ENCODE measurements around the gene ADAMTS13.
"Not testable (repeated sequence)": the region's sequence is repeated elsewhere in the genome, so short reads cannot be mapped to it uniquely, and the experiment has no call there.

Gene ADAMTS13

GRCh38 chr9:133392308-133392707, 29.9 kb upstream of the ADAMTS13 start:
- not testable (repeated sequence) for DNase-seq (ENCODE audit: low spot score)

DNA sequence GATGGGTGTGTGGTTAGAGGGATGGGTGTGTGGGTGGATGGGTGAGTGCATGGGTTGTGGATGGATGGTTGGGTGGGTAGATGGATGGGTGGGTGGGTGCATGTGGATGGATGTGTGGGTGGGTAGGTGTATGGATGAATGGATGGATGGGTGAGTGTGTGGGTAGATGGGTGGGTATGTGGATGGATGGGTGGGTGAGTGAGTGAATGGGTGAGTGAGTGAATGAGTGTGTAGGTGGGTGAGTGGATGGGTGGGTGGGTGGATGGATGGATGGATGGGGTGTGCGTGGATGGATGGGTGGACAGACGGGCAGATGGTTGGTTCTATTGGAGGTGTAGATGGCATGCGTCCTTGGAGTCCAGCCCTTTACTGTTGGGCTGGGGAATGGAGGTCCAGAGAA, 28.8 kb upstream of the ADAMTS13 start:
- no peak for DNase-seq (ENCODE audit: low spot score)

GRCh38 chr9:133394687-133395271, 27.4 kb upstream of the ADAMTS13 start:
- no peak for DNase-seq (ENCODE audit: low spot score)

DNA sequence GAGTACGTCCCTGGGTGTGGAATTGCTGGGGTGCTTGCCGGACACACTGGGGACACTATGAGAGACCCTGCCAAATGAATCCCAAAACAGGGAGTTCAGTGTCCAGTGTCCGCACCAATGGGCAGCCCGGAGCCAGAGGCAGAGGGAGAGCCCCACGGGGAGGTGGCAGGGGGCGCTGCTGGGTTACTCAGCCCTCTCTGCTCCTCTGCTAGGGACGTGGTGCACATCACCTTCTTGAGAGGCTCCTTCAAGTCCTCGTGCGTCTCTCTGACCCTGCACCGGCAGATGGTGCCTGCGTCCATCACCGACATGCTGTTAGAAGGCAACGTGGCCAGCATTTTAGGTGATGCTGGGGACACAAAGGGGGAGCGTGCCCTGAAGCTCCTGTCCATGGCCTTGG, 25.2 kb upstream of the ADAMTS13 start:
- no peak for DNase-seq (ENCODE audit: low spot score)

- no peak for DNase-seq (ENCODE audit: low spot score)
Observed at GRCh38 chr9:133397370-133397769, 24.8 kb upstream of the ADAMTS13 start.

DNA sequence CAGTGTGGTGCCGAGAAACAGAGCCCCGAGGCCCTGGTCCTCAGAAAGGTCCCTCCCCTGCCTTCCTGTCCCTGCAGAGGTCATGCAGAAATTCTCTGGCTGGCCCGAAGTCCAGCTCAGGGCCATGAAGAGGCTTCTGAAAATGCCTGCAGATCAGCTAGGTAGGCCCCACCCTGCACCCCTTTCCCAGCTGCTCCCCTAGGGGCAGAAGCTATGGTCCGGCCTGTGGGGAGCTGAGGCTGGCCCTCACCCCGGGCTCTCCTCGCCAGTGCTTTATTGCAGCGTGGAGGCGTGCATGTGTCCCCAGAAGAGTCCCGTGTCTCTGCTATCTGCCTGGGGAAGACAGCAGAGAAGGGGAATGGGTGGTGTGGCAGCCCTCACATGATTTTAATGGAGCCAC, 24.3 kb upstream of the ADAMTS13 start:
- DNase-seq (ENCODE audit: low spot score): no peak

GRCh38 chr9:133400292-133400691, 21.9 kb upstream of the ADAMTS13 start:
- no peak for DNase-seq (ENCODE audit: low spot score)

- DNase-seq (ENCODE audit: low spot score): no peak
Observed at GRCh38 chr9:133401588-133401987, 20.6 kb upstream of the ADAMTS13 start.

DNA sequence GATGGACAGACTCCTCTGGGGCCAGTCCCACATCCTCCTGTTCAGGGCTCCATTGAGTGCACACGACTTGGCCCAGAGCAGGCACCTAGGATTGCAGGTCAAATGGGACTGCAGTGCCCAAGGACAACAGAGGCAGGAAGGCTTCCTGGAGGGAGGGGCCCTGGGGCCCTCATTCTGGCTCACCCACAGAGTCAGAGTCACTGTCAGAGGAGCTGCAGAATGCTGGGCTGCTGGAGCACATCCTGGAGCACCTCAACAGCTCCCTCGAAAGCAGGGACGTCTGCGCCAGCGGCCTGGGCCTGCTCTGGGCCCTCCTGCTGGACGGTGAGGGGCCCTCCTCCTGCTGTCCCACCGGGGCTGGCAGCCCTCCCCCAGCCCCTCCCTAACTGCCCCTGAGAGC, 19.5 kb upstream of the ADAMTS13 start:
- DNase-seq (ENCODE audit: low spot score): no peak

- peak; percentile 37 for DNase-seq (ENCODE audit: low spot score)
Observed at GRCh38 chr9:133403766-133404453, 18.3 kb upstream of the ADAMTS13 start.

- DNase-seq (ENCODE audit: low spot score): no peak
Observed at GRCh38 chr9:133404454-133405002, 17.6 kb upstream of the ADAMTS13 start.

DNA sequence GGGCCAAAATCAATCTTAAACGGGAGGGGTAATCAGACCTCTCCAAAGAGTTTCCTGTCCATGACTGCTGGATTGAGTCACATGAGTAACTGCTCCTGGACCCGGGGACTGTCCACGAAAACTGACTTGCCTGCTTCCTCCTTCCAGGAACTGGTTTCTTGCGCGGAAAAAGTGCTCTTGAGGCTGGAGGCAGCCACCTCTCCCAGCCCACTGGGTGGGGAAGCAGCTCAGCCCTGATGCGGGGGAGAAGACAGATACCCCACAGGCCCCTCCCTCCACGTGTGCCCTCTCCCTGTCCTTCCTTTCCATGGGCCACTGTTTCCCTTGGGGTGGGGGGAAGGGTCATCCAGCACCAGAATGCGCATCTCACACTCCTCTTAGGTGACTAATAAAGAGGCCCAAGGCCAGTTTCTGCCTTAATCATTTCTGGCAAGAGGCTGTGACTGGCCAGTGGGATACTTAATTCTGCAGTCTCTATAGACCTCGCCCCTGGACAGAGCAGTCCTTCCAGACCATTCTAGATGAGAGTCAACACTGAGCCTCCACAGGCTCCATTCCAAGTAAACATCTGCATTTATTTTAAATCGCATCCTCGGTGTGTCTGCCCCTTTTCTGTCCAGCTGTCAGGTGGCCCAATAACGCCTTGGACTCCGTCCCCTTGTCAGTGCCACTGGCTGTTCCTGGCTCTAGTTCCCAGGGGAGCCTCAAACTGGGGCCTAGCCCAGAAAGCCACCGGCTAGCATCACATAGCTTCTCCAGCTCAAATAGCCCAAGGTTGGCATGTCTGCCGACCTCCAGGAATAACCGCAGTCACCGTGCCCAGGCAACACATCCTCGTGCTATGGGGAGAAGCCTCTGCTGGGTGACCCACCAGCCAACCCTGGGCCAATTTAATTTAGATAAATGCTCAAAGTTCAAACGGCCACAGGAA, 16.4 kb upstream of the ADAMTS13 start:
- no peak for DNase-seq (ENCODE audit: low spot score)

- peak; percentile 78 for DNase-seq (ENCODE audit: low spot score)
Observed at GRCh38 chr9:133406480-133407307, 15.5 kb upstream of the ADAMTS13 start.

DNA sequence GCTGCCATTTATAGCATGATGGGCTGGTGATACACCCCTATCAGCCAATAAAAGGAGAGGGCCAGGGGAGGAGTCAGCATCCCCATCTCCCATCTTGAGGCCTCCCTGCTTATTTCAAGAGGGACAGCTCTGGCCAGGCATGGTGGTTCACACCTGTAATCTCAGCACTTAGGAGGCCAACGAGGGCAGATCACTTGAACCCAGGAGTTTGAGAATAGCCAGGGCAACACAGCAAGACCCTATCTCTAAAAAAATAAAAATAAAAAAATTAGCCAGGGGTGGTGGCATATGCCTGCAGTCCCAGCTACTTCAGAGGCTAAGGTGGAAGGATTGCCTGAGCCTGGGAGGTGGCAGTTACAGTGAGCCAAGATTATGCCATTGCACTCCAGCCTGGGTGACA, 14.1 kb upstream of the ADAMTS13 start:
- DNase-seq (ENCODE audit: low spot score): no peak

DNA sequence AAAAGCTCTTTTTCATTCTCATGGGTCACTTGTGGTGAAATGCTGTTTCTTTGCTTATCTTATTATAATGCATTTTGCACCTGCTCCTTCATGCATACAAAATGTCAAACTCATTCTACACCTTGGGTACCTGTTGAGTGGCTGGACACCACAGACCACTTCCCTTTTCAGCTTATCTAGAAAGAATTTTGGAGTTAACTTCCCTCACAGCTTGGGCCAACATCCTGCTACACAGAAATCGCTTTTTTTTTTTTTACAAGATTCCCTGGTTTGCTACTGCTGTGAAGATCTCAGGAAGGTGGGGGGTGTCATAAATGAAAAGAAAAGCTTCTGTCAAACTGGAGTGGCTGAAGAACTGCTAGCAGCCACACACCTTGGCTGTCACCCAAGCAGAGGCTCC, 7.0 kb upstream of the ADAMTS13 start:
- no peak for DNase-seq (ENCODE audit: low spot score)

DNA sequence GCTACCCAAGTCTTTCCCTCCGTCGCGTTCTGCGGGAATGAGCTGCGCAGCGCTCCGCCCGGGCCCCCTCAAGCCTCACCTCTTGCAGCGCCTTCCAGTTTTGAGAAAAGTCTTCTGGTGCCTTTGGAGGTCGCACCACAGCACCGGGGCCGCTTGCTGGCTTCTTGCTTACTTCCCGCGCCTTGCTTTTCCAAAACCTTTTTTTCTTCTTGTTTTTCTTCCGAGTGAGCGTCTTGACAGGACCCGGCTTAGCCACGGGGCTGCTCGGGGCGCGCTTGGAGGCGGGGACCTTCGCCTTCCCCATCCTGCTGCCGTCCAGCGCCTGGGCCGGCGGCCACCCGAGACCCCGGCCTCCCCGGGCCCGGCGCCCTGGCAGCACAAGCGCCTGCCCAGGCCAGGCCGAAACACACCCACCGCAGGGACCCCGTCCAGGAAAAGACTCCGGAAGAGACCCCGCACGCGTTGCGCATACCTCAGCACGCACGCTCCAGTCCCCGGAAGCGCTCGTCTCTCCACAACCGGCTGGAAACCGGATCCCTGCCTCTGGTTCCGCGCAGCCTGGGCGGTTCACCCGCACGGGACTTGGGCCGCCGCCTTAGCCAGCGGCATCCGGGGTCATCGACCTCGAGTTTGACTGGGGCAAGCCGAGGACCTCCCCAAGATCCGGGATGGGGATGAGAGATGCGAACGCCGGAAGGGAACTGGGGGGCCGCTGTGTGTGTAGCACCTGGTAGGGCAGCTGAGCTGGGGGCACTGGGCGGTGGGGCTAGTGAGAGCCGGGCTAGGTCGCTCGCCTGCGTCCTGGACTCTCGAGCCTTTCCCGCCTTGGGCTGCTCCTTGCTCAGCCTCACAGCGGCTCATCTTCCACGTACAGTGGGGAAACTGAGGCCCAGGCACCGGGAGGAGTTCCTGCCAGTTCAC, 4.4 kb upstream of the ADAMTS13 start, which contains the start of gene REXO4:
TSS of gene REXO4 (minus strand) at position 470 of the 921 bp plus-strand sequence. CDS start at position 304, 166 bp downstream.
- DNase-seq (ENCODE audit: low spot score): peak; percentile 72

- DNase-seq (ENCODE audit: low spot score): no peak
Observed at GRCh38 chr9:133419005-133419404, 3.2 kb upstream of the ADAMTS13 start.

DNA sequence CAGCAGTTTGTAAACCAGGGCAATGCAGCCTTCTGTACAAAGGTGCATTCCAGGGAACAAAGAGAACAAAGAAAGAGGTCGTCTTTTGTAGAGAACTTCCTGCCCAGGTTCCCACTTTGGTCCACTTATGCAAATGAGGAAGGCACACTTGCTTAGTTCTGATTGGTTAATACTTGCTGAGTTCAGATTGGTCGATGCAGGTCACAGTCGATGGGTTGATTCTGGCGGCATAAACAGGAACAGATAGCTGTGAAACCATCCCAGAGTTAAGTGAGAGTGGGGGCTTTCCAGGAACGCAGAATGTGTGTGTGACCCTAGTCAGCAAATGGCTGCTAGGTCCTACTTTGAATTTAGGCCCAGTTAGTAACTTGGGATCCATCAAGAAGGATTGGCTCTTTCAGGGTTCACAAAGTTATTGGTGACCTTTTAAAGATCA, 1.8 kb upstream of the ADAMTS13 start:
- DNase-seq (ENCODE audit: low spot score): peak; percentile 71

DNA sequence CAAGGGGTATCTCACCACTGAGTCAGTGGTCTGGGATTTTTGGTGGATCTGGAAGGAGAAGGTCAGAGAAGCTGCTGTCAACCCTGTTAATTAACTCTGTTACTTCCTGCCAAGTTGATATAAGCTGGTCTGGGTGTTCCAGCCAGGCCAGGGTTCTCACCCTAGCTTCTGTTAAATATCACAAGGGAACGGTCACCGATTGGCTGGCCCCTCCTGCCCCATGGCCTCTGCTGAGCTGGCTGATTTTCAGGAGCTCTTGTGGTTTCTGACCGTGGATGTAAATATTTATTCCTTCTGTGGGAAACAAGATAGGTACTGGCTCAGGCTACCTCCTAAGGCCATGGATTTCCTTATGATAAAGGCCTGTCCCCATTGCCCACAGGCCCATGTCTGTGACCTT, 1.0 kb downstream of the ADAMTS13 start:
- DNase-seq (ENCODE audit: low spot score): no peak

- DNase-seq (ENCODE audit: low spot score): no peak
Observed at GRCh38 chr9:133424187-133424586, 2.0 kb downstream of the ADAMTS13 start.

Data from germinal center (tissue), 1 donor.